NCI-H2196 treated with DMSO at 0.1 percent for 48 hours (cell line): ENCODE data around the gene KLC4.
"Not testable (repeated sequence)": the region's sequence is repeated elsewhere in the genome, so short reads cannot be mapped to it uniquely, and the experiment has no call there.

Source experiments
- DNase-seq: peaks from one replicate; lab custom pipeline; 2025; ENCODE audit not compliant: unreplicated experiment; lab: John Stamatoyannopoulos, UW

The KLC4 gene

GRCh38 chr6:43060755-43061633 is 1.6 kb downstream of the KLC4 start:
- DNase-seq = no peak

GRCh38 chr6:43061861-43062260 is 2.4 kb downstream of the KLC4 start:
- DNase-seq = no peak

GRCh38 chr6:43062818-43063217 is 3.4 kb downstream of the KLC4 start:
- DNase-seq = no peak

- peak; percentile 45 for DNase-seq
Observed at GRCh38 chr6:43070028-43070632, 10.7 kb downstream of the KLC4 start.

- DNase-seq = no peak
Observed at GRCh38 chr6:43074847-43075669, 15.6 kb downstream of the KLC4 start.

- peak; percentile 44 for DNase-seq
Observed at GRCh38 chr6:43075670-43076463, 16.4 kb downstream of the KLC4 start, which contains the start of gene PTK7. Gene PTK7 (plus strand): TSS chr6:43076314. CDS start chr6:43076489, 175 bp downstream.

GRCh38 chr6:43076464-43077332 is 17.3 kb downstream of the KLC4 start:
- no peak for DNase-seq

- DNase-seq = no peak
Observed at GRCh38 chr6:43077333-43077809, 17.9 kb downstream of the KLC4 start.

GRCh38 chr6:43077981-43078511 is 18.6 kb downstream of the KLC4 start:
- DNase-seq = no peak

- no peak for DNase-seq
Observed at GRCh38 chr6:43078691-43079090, 19.3 kb downstream of the KLC4 start.

GRCh38 chr6:43081043-43081442 is 21.6 kb downstream of the KLC4 start:
- DNase-seq = no peak

- not testable (repeated sequence) for DNase-seq
Observed at GRCh38 chr6:43081922-43082321, 22.5 kb downstream of the KLC4 start.

- DNase-seq = no peak
Observed at GRCh38 chr6:43082806-43083655, 23.6 kb downstream of the KLC4 start.

- DNase-seq = no peak
Observed at GRCh38 chr6:43086022-43086658, 26.7 kb downstream of the KLC4 start.

GRCh38 chr6:43088654-43089056 is 29.2 kb downstream of the KLC4 start:
- no peak for DNase-seq

GRCh38 chr6:43089467-43089866 is 30.0 kb downstream of the KLC4 start:
- DNase-seq = no peak

GRCh38 chr6:43089874-43090558 is 30.6 kb downstream of the KLC4 start:
- no peak for DNase-seq
